ENCODE data around the gene UBE2J1. TPM values are rescaled to one million over a fixed set of nuclear protein-coding genes. Genes with fewer than 3 reads are reported as not detected.

The UBE2J1 gene
- polyA plus RNA-seq, 1 donor (not counting 4 experiments of a cell fraction or from before 2014, with no cell fraction given): 26.7 TPM

GRCh38 chr6:89290401-89291155, 61.9 kb downstream of the UBE2J1 start:
- no peak overlapping the region for H2AFZ ChIP-seq (ENCODE audit: control insufficient read depth, low read length)
- FAIRE-seq: no peak
- H3K4me3 ChIP-seq (ENCODE audit: control insufficient read depth in 2 of 3, extremely low read depth in 1 of 3, insufficient read depth in 2 of 3, low read depth in 1 of 3, low read length in 3 of 3): no peak overlapping the region
- H3K79me2 ChIP-seq (ENCODE audit: control insufficient read depth, insufficient read depth, low read length): no peaks in the 10 kb centered on the region
- no peak overlapping the region for H3K9ac ChIP-seq (ENCODE audit: control insufficient read depth, extremely low read depth, insufficient read depth, low read length)
- DNase-seq (ENCODE audit: low read depth, low spot score): no peak
- dilution Hi-C loops (cut with MboI; ENCODE audit: extremely low pct_ligation_motif_present, low sequenced_read_pairs): no loop called here
- no peak overlapping the region for H3K27ac ChIP-seq (ENCODE audit: control insufficient read depth, insufficient read depth, low read length)
- peaks cover 53% of the 10 kb centered on the region for H3K27me3 ChIP-seq (ENCODE audit: control insufficient read depth, extremely low read depth, insufficient read depth, low read length)
- H4K20me1 ChIP-seq (ENCODE audit: control insufficient read depth, extremely low read depth, insufficient read depth, low read length): no peaks in the 10 kb centered on the region
- no peaks in the 10 kb centered on the region for H3K9me3 ChIP-seq (ENCODE audit: control insufficient read depth, low read depth, low read length)
- no peaks in the 10 kb centered on the region for H3K36me3 ChIP-seq (ENCODE audit: control insufficient read depth in 2 of 2, extremely low read depth in 1 of 2, insufficient read depth in 2 of 2, low read length in 2 of 2)
- no peak overlapping the region for H3K4me2 ChIP-seq (ENCODE audit: control insufficient read depth, extremely low read depth, insufficient read depth, low read depth, low read length)
- no peaks in the 10 kb centered on the region for H3K9me1 ChIP-seq (ENCODE audit: control insufficient read depth, extremely low read depth, insufficient read depth, low read length)
- TF ChIP-seq EZH2 (IDR thresholded peaks at IDR 0.05; ENCODE audit: low read length) (no peak), CTCF (optimal IDR thresholded peaks at IDR 0.05 in 1 of 3, IDR thresholded peaks at IDR 0.05 in 1 of 3, conservative IDR thresholded peaks at IDR 0.05 in 1 of 3; ENCODE audit: extremely low read depth in 1 of 3, insufficient read depth in 2 of 3, low read length in 3 of 3) (no peak)
- no peaks in the 10 kb centered on the region for H3K4me1 ChIP-seq (ENCODE audit: control insufficient read depth, extremely low read depth, insufficient read depth, low read length)

GRCh38 chr6:89289710-89290109, 62.8 kb downstream of the UBE2J1 start:
- H3K4me1 ChIP-seq (ENCODE audit: control insufficient read depth, extremely low read depth, insufficient read depth, low read length): no peaks in the 10 kb centered on the region
- FAIRE-seq (no peak), DNase-seq (ENCODE audit: low read depth, low spot score) (no peak)
- H2AFZ ChIP-seq (ENCODE audit: control insufficient read depth, low read length): no peak overlapping the region
- no peaks in the 10 kb centered on the region for H3K36me3 ChIP-seq (ENCODE audit: control insufficient read depth in 2 of 2, extremely low read depth in 1 of 2, insufficient read depth in 2 of 2, low read length in 2 of 2)
- H3K9me1 ChIP-seq (ENCODE audit: control insufficient read depth, extremely low read depth, insufficient read depth, low read length): no peaks in the 10 kb centered on the region
- H3K9me3 ChIP-seq (ENCODE audit: control insufficient read depth, low read depth, low read length): no peaks in the 10 kb centered on the region
- H3K9ac ChIP-seq (ENCODE audit: control insufficient read depth, extremely low read depth, insufficient read depth, low read length): no peak overlapping the region
- H3K4me2 ChIP-seq (ENCODE audit: control insufficient read depth, extremely low read depth, insufficient read depth, low read depth, low read length): no peak overlapping the region
- H3K27me3 ChIP-seq (ENCODE audit: control insufficient read depth, extremely low read depth, insufficient read depth, low read length): peaks cover 62% of the 10 kb centered on the region
- dilution Hi-C loops (cut with MboI; ENCODE audit: extremely low pct_ligation_motif_present, low sequenced_read_pairs): no loop called here
- no peak overlapping the region for H3K27ac ChIP-seq (ENCODE audit: control insufficient read depth, insufficient read depth, low read length)
- H4K20me1 ChIP-seq (ENCODE audit: control insufficient read depth, extremely low read depth, insufficient read depth, low read length): no peaks in the 10 kb centered on the region
- TF ChIP-seq EZH2 (IDR thresholded peaks at IDR 0.05; ENCODE audit: low read length) (no peak), CTCF (optimal IDR thresholded peaks at IDR 0.05 in 1 of 3, IDR thresholded peaks at IDR 0.05 in 1 of 3, conservative IDR thresholded peaks at IDR 0.05 in 1 of 3; ENCODE audit: extremely low read depth in 1 of 3, insufficient read depth in 2 of 3, low read length in 3 of 3) (no peak)
- no peak overlapping the region for H3K4me3 ChIP-seq (ENCODE audit: control insufficient read depth in 2 of 3, extremely low read depth in 1 of 3, insufficient read depth in 2 of 3, low read depth in 1 of 3, low read length in 3 of 3)
- H3K79me2 ChIP-seq (ENCODE audit: control insufficient read depth, insufficient read depth, low read length): no peaks in the 10 kb centered on the region
